Measurements from ENCODE around the gene GDPD4. TPM values are rescaled to one million over a fixed set of nuclear protein-coding genes. Genes with fewer than 3 reads are reported as not detected.

The GDPD4 gene
- total RNA-seq, 1 experiment from 2014 or later, result not detected

- Mint-ChIP-seq H3K4me3 (ENCODE audit: low read depth, unreplicated experiment) (no peak overlapping the region), H3K4me1 (ENCODE audit: low read depth, unreplicated experiment) (no peaks in the 10 kb centered on the region), H3K36me3 (ENCODE audit: insufficient read depth, unreplicated experiment) (no peaks in the 10 kb centered on the region), H3K27me3 (ENCODE audit: unreplicated experiment) (no peaks in the 10 kb centered on the region), H3K9me3 (ENCODE audit: low read depth, unreplicated experiment) (no peaks in the 10 kb centered on the region), H3K27ac (ENCODE audit: unreplicated experiment) (no peak overlapping the region)
- intact Hi-C loops (cut with micrococcal nuclease; ENCODE audit: unreplicated experiment), result loop anchor here (5.0 to 10.0 kb wide), 3 partner anchors 96 to 206 kb away; no protein-coding TSS in a partner anchor
- CTCF ChIA-PET, result interaction anchor here (0.5 kb wide), 1 partner anchor 583 kb away, joined by 3 read pairs; no protein-coding TSS in a partner anchor
- BruUV-seq (replicated peaks), result no TSS peak
- TF ChIP-seq CTCF (IDR thresholded peaks at IDR 0.05; ENCODE audit: unreplicated experiment), result no peak
- no peak for DNase-seq
These were observed 102.2 kb downstream of the GDPD4 start for GRCh38 chr11:77199137-77199745.

GRCh38 chr11:77198440-77198849, 103.0 kb downstream of the GDPD4 start:
- Mint-ChIP-seq H3K27me3 (ENCODE audit: unreplicated experiment) (no peaks in the 10 kb centered on the region), H3K9me3 (ENCODE audit: low read depth, unreplicated experiment) (no peaks in the 10 kb centered on the region), H3K4me1 (ENCODE audit: low read depth, unreplicated experiment) (no peaks in the 10 kb centered on the region), H3K36me3 (ENCODE audit: insufficient read depth, unreplicated experiment) (no peaks in the 10 kb centered on the region), H3K27ac (ENCODE audit: unreplicated experiment) (no peak overlapping the region), H3K4me3 (ENCODE audit: low read depth, unreplicated experiment) (no peak overlapping the region)
- no TSS peak for BruUV-seq (replicated peaks)
- intact Hi-C loops (cut with micrococcal nuclease; ENCODE audit: unreplicated experiment), result loop anchor here (5.0 to 10.0 kb wide), 3 partner anchors 96 to 206 kb away; no protein-coding TSS in a partner anchor
- peak; percentile 34 for DNase-seq
- TF ChIP-seq CTCF (IDR thresholded peaks at IDR 0.05; ENCODE audit: unreplicated experiment), result no peak
- CTCF ChIA-PET, result interaction anchor here (0.5 kb wide), 1 partner anchor 584 kb away, joined by 3 read pairs; no protein-coding TSS in a partner anchor

- no peak overlapping the region for H3K4me3 Mint-ChIP-seq (ENCODE audit: low read depth, unreplicated experiment)
- H3K9me3 Mint-ChIP-seq (ENCODE audit: low read depth, unreplicated experiment), result no peaks in the 10 kb centered on the region
- H3K27me3 Mint-ChIP-seq (ENCODE audit: unreplicated experiment), result no peaks in the 10 kb centered on the region
- H3K36me3 Mint-ChIP-seq (ENCODE audit: insufficient read depth, unreplicated experiment), result no peaks in the 10 kb centered on the region
- no peak for DNase-seq
- CTCF ChIA-PET, result no interaction called here
- no peak overlapping the region for H3K27ac Mint-ChIP-seq (ENCODE audit: unreplicated experiment)
- no TSS peak for BruUV-seq (replicated peaks)
- intact Hi-C loops (cut with micrococcal nuclease; ENCODE audit: unreplicated experiment), result loop anchor here (5.0 to 10.0 kb wide), 3 partner anchors 97 to 207 kb away; no protein-coding TSS in a partner anchor
- H3K4me1 Mint-ChIP-seq (ENCODE audit: low read depth, unreplicated experiment), result no peaks in the 10 kb centered on the region
- TF ChIP-seq CTCF (IDR thresholded peaks at IDR 0.05; ENCODE audit: unreplicated experiment), result no peak
These were observed 103.7 kb downstream of the GDPD4 start for GRCh38 chr11:77197626-77198320.

GRCh38 chr11:77196961-77197360, 104.5 kb downstream of the GDPD4 start:
- CTCF ChIA-PET, result interaction anchor here (0.6 to 1.1 kb wide), 2 partner anchors 104 to 150 kb away, joined by 3 to 4 read pairs; no protein-coding TSS in a partner anchor
- H3K36me3 Mint-ChIP-seq (ENCODE audit: insufficient read depth, unreplicated experiment), result no peaks in the 10 kb centered on the region
- no peaks in the 10 kb centered on the region for H3K9me3 Mint-ChIP-seq (ENCODE audit: low read depth, unreplicated experiment)
- no peak overlapping the region for H3K4me3 Mint-ChIP-seq (ENCODE audit: low read depth, unreplicated experiment)
- TF ChIP-seq CTCF (IDR thresholded peaks at IDR 0.05; ENCODE audit: unreplicated experiment), result no peak
- no peaks in the 10 kb centered on the region for H3K27me3 Mint-ChIP-seq (ENCODE audit: unreplicated experiment)
- no peak overlapping the region for H3K27ac Mint-ChIP-seq (ENCODE audit: unreplicated experiment)
- intact Hi-C loops (cut with micrococcal nuclease; ENCODE audit: unreplicated experiment), result loop anchor here (5.0 to 10.0 kb wide), 3 partner anchors 98 to 208 kb away; no protein-coding TSS in a partner anchor
- BruUV-seq (replicated peaks), result no TSS peak
- DNase-seq, result no peak
- H3K4me1 Mint-ChIP-seq (ENCODE audit: low read depth, unreplicated experiment), result no peaks in the 10 kb centered on the region
